GM12892 (cell line): ENCODE data around the gene LSM14A.

Experiments
- DNase-seq: peaks from one replicate; pipeline ENCODE4 v3.0.0; 2011; ENCODE audit not compliant: insufficient read length
- FAIRE-seq: peaks from 2 replicates; lab custom pipeline; 2011; peaks lifted over from hg19 to GRCh38; lab: Jason Lieb, UNC
- POLR2A ChIP-seq: IDR thresholded peaks from 2 replicates; pipeline ENCODE4 v1.6.1; 2011; ENCODE audit warnings: low read depth, low read length, control low read depth
- POLR2AphosphoS5 ChIP-seq: IDR thresholded peaks from 2 replicates; pipeline ENCODE4 v1.6.1; 2011; ENCODE audit warnings: low read depth, low read length, control low read depth
- TAF1 ChIP-seq: IDR thresholded peaks from 2 replicates; pipeline ENCODE4 v1.6.1; 2011; ENCODE audit warnings: low read depth, mild to moderate bottlenecking, control low read depth, low read length, borderline replicate concordance

LSM14A gene

GRCh38 chr19:34274284-34274826 is 102.1 kb downstream of the LSM14A start:
- FAIRE-seq (no peak), DNase-seq (no peak)
- TF ChIP-seq POLR2AphosphoS5 (no peak), POLR2A (no peak), TAF1 (no peak)

DNA sequence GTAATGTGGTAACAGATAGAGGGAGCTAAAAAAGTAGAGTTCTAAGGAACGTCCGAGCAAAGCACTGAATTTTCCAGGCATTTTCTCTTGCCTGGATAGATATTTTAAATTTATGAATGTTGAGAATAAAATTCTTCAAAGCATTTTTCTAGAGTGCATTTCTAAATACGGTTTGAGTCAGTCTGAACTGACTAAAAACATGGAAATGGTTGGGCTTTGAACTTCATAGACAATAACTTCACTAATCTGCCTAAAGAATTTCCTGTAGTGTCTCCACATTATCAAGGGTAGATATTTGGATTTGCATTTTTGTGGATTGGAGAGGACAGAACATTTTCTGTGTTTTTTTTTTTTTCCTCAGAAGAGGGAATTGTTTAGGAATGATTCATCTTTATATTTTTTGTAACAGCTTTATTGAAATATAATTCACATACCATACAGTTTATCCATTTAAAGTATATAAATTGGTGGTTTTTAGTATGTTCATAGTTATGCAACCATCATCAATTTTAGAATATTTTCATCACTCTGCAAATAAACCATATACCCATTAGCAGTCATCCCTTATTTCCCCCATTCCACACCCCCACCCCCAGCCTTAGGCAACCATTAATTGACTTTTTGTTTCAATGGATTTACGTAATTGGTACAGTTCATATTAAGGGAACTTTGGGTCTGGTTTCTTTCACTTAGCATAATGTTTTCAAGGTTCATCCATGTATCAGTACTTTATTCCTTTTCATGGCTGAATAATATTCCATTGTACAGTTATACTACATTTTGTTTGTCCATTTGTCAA is 102.7 kb downstream of the LSM14A start:
- FAIRE-seq (no peak), DNase-seq (no peak)
- TF ChIP-seq POLR2AphosphoS5 = no peak
- TF ChIP-seq TAF1 = no peak
- no peak for TF ChIP-seq POLR2A

GRCh38 chr19:34275705-34276104 is 103.4 kb downstream of the LSM14A start:
- DNase-seq (no peak), FAIRE-seq (no peak)
- TF ChIP-seq POLR2AphosphoS5 (no peak), POLR2A (no peak), TAF1 (no peak)

GRCh38 chr19:34276614-34277013 is 104.3 kb downstream of the LSM14A start:
- DNase-seq (no peak), FAIRE-seq (no peak)
- no peak for TF ChIP-seq POLR2A
- no peak for TF ChIP-seq POLR2AphosphoS5
- no peak for TF ChIP-seq TAF1

- DNase-seq = no peak
- no peak for FAIRE-seq
- TF ChIP-seq POLR2A (no peak), POLR2AphosphoS5 (no peak), TAF1 (no peak)
Measured at GRCh38 chr19:34277244-34277643, 104.9 kb downstream of the LSM14A start.

- DNase-seq (no peak), FAIRE-seq (no peak)
- no peak for TF ChIP-seq POLR2A
- TF ChIP-seq TAF1 = no peak
- TF ChIP-seq POLR2AphosphoS5 = no peak
Measured at GRCh38 chr19:34278783-34279182, 106.5 kb downstream of the LSM14A start.
